Measurements from ENCODE around the gene EXD3. TPM values are rescaled to one million over a fixed set of nuclear protein-coding genes. Genes with fewer than 3 reads are reported as not detected.

EXD3 gene
- total and polyA plus RNA-seq, 9 of the 15 experiments (the other 6 are each of a cell fraction or from before 2014, with no cell fraction given), result 0.29 to 12.5 (median 3.9) TPM

- TF ChIP-seq BHLHE40 (IDR thresholded peaks at IDR 0.05; ENCODE audit: low read length) (no peak), MTA2 (IDR thresholded peaks at IDR 0.05; ENCODE audit: low read depth) (no peak), PREB (CRISPR knock-in tag; IDR thresholded peaks at IDR 0.05) (no peak), THRB (CRISPR knock-in tag; conservative IDR thresholded peaks at IDR 0.05) (no peak), SP1 (CRISPR knock-in tag; IDR thresholded peaks at IDR 0.05) (no peak), KHSRP (IDR thresholded peaks at IDR 0.05) (no peak), TAF15 (IDR thresholded peaks at IDR 0.05; ENCODE audit: low read depth, low read length) (no peak), KDM2B (CRISPR knock-in tag; IDR thresholded peaks at IDR 0.05) (no peak)
Observed at GRCh38 chr9:137396634-137397367, 26.2 kb downstream of the EXD3 start (continued).

GRCh38 chr9:137396227-137396626, 26.7 kb downstream of the EXD3 start:
- Histone ChIP-seq H3K4me1 (replicated peaks in 1 of 2; ENCODE audit: control insufficient read depth in 2 of 2, insufficient read depth in 2 of 2, low read length in 2 of 2) (peaks cover 0 to 47% of the 10 kb centered on the region in 2 experiments; a peak in 2 of 5 replicates), H3K79me2 (ENCODE audit: control insufficient read depth, insufficient read depth, low read length) (no peaks in the 10 kb centered on the region), H4K20me1 (replicated peaks; ENCODE audit: control insufficient read depth, insufficient read depth, low read length) (no peaks in the 10 kb centered on the region), H3K9me1 (ENCODE audit: control insufficient read depth, insufficient read depth, low read length) (no peaks in the 10 kb centered on the region), H3K27ac (ENCODE audit: extremely low read depth, low read depth, low read length) (no peak overlapping the region), H3K36me3 (ENCODE audit: control insufficient read depth, insufficient read depth, low read length) (no peaks in the 10 kb centered on the region), H3K9ac (ENCODE audit: insufficient read depth in 1 of 2, low read depth in 2 of 2, low read length in 2 of 2) (no peak overlapping the region), H3K4me3 (no peak overlapping the region), H2AFZ (ENCODE audit: low read depth, low read length) (no peak overlapping the region), H3K9me3 (replicated peaks; ENCODE audit: control insufficient read depth, insufficient read depth, low read depth, low read length) (no peaks in the 10 kb centered on the region; the same call in 1 of the 2 replicates), H3K27me3 (ENCODE audit: control insufficient read depth in 2 of 2, insufficient read depth in 2 of 2, low read length in 2 of 2) (no peaks in the 10 kb centered on the region), H3K4me2 (ENCODE audit: insufficient read depth, low read length) (no peak overlapping the region)
- no peak for FAIRE-seq
- ChIA-PET POLR2A (interaction anchor here (1.2 kb wide), 1 partner anchor 11 kb away, joined by 3 read pairs; no protein-coding TSS in a partner anchor), CTCF (ENCODE audit: low intra/inter-chr PET ratio) (no interaction called here)
- in situ Hi-C loops (cut with MboI) (no loop called here), intact Hi-C loops (cut with micrococcal nuclease) (no loop called here)
- DNase-seq (ENCODE audit: extremely low read depth in 1 of 4, low spot score in 3 of 4), result no peak
- no TSS peak for BruUV-seq (replicated peaks)
- ATAC-seq, result no peak
- WGBS (ENCODE audit: insufficient coverage, low coverage, missing lambda C conversion rate), result 67% methylated on average over 15 of the region's 15 CpGs
- no peak for TF ChIP-seq NFXL1 (CRISPR knock-in tag; IDR thresholded peaks at IDR 0.05)
- TF ChIP-seq RHOXF2B (CRISPR knock-in tag; conservative IDR thresholded peaks at IDR 0.05), result no peak
- no peak for TF ChIP-seq U2AF2 (optimal IDR thresholded peaks at IDR 0.05; ENCODE audit: low read depth, low read length)
- TF ChIP-seq LEF1 (IDR thresholded peaks at IDR 0.05), result no peak
- no peak for TF ChIP-seq STAG1 (CRISPR knock-in tag; IDR thresholded peaks at IDR 0.05; ENCODE audit: borderline replicate concordance)
- no peak for TF ChIP-seq TBL1XR1 (IDR thresholded peaks at IDR 0.05; ENCODE audit: low read length in 2 of 2)
- TF ChIP-seq SRSF3 (IDR thresholded peaks at IDR 0.05; ENCODE audit: insufficient read depth, low read length), result no peak
- no peak for TF ChIP-seq FOXJ2 (tag; IDR thresholded peaks at IDR 0.05)
- TF ChIP-seq CAMTA2 (CRISPR knock-in tag; conservative IDR thresholded peaks at IDR 0.05), result no peak
